Loucy (cell line): Measurements from ENCODE around the gene WDHD1.

Experiments
- H2AFZ ChIP-seq: fragments of 200-600 bp; sonication (generic); 2 replicates; pipeline ENCODE4 v1.6.0; 2016; ENCODE audit warnings: antibody characterized with exemption, mild to moderate bottlenecking, low read length, moderate library complexity
- H3F3A ChIP-seq: fragments of 200-600 bp; 2 replicates; pipeline ENCODE4 v1.6.0; 2016; ENCODE audit warnings: antibody characterized with exemption, low read depth, mild to moderate bottlenecking
- H3K27me3 ChIP-seq: fragments of 200-600 bp; sonication (generic); 2 replicates; pipeline ENCODE4 v1.6.1; 2014; ENCODE audit warnings: low read length, mild to moderate bottlenecking; ENCODE audit not compliant: insufficient read depth, poor library complexity, severe bottlenecking
- H3K36me3 ChIP-seq: fragments of 200-600 bp; sonication (generic); 2 replicates; pipeline ENCODE4 v1.6.1; 2016; ENCODE audit warnings: low read length; ENCODE audit not compliant: insufficient read depth
- H3K4me1 ChIP-seq: fragments of 200-600 bp; sonication (generic); 2 replicates; pipeline ENCODE4 v1.5.1; 2014; ENCODE audit warnings: low read length, mild to moderate bottlenecking; ENCODE audit not compliant: insufficient read depth, poor library complexity, severe bottlenecking
- H3K4me2 ChIP-seq: fragments of 200-600 bp; sonication (generic); 2 replicates; pipeline ENCODE4 v1.6.0; 2014; ENCODE audit warnings: antibody characterized with exemption, low read length, low read depth, mild to moderate bottlenecking; ENCODE audit not compliant: poor library complexity, severe bottlenecking
- H3K4me3 ChIP-seq: fragments of 200-600 bp; sonication (generic); 2 replicates; pipeline ENCODE4 v1.5.1; 2014; ENCODE audit warnings: low read length, mild to moderate bottlenecking, mixed read lengths; ENCODE audit not compliant: poor library complexity, severe bottlenecking
- H3K79me2 ChIP-seq: fragments of 200-600 bp; sonication (generic); 2 replicates; pipeline ENCODE4 v1.6.1; 2014; ENCODE audit warnings: low read length; ENCODE audit not compliant: insufficient read depth
- H3K9ac ChIP-seq: fragments of 200-600 bp; sonication (generic); 2 replicates; pipeline ENCODE4 v1.6.0; 2014; ENCODE audit warnings: mild to moderate bottlenecking, low read depth, low read length, moderate library complexity; ENCODE audit not compliant: poor library complexity, severe bottlenecking
- H3K9me2 ChIP-seq: fragments of 200-600 bp; sonication (generic); replicated peaks from 2 replicates; pipeline ENCODE4 v1.6.1; 2016; ENCODE audit warnings: low read depth, low read length, mixed read lengths
- H3K9me3 ChIP-seq: fragments of 200-600 bp; sonication (generic); 2 replicates; pipeline ENCODE4 v1.6.1; 2014; ENCODE audit warnings: mild to moderate bottlenecking, antibody characterized with exemption, low read length, low read depth; ENCODE audit not compliant: insufficient read depth
- H4K20me1 ChIP-seq: fragments of 200-600 bp; sonication (generic); 2 replicates; pipeline ENCODE4 v1.6.0; 2014; ENCODE audit warnings: antibody characterized with exemption, low read length, mild to moderate bottlenecking; ENCODE audit not compliant: insufficient read depth, poor library complexity, severe bottlenecking
- CTCF ChIP-seq: fragments of 200-600 bp; sonication (generic); conservative IDR thresholded peaks from 2 replicates; pipeline ENCODE4 v1.5.1; 2014; ENCODE audit warnings: mild to moderate bottlenecking, antibody characterized with exemption, low read length
- EZH2phosphoT487 ChIP-seq: fragments of 200-600 bp; IDR thresholded peaks from 2 replicates; pipeline ENCODE4 v1.6.1; 2018; ENCODE audit warnings: antibody characterized with exemption, mild to moderate bottlenecking, moderate library complexity, borderline replicate concordance

WDHD1 gene

DNA sequence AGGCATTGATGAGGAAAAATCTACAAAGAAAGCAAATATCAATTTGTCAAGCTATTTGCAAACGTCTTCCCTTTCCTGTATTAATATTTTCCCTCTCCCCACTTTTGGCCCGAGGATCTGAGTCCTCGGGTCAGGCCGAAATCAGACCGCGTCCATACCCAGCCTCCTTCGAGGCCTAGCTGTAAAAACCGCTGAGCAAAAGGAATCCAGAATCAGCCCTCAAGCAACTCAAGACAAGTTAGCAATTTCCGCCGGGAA, 24.2 kb upstream of the WDHD1 start:
- Histone ChIP-seq H3F3A (peaks cover 4% of the 10 kb centered on the region; the same call in 1 of the 2 replicates), H4K20me1 (peaks cover 44% of the 10 kb centered on the region), H2AFZ (peak overlapping the region; percentile 100), H3K4me2 (peak overlapping the region; percentile 76), H3K4me3 (peak overlapping the region; percentile 95), H3K36me3 (no peaks in the 10 kb centered on the region), H3K79me2 (peaks cover 46% of the 10 kb centered on the region), H3K27me3 (peaks cover 9% of the 10 kb centered on the region), H3K9me3 (no peaks in the 10 kb centered on the region), H3K9me2 (no peaks in the 10 kb centered on the region), H3K4me1 (peaks cover 34% of the 10 kb centered on the region), H3K9ac (peak overlapping the region; percentile 97)
- TF ChIP-seq CTCF (no peak), EZH2phosphoT487 (no peak)

- Histone ChIP-seq H3K9me2 (no peaks in the 10 kb centered on the region), H3K9me3 (no peaks in the 10 kb centered on the region), H3K36me3 (peaks cover 7% of the 10 kb centered on the region; the same call in 1 of the 2 replicates), H3K27me3 (peaks cover 9% of the 10 kb centered on the region), H3K4me1 (peaks cover 22% of the 10 kb centered on the region), H3K4me3 (no peak overlapping the region), H3K79me2 (peaks cover 24% of the 10 kb centered on the region), H3K4me2 (no peak overlapping the region), H3K9ac (no peak overlapping the region), H2AFZ (no peak overlapping the region), H3F3A (peaks cover 4% of the 10 kb centered on the region; the same call in 1 of the 2 replicates), H4K20me1 (peaks cover 24% of the 10 kb centered on the region)
- TF ChIP-seq EZH2phosphoT487, result no peak
- no peak for TF ChIP-seq CTCF
Observed at GRCh38 chr14:55048900-55049436, 22.1 kb upstream of the WDHD1 start.

- Histone ChIP-seq H4K20me1 (peaks cover 9% of the 10 kb centered on the region), H3K4me2 (no peak overlapping the region), H3K4me3 (no peak overlapping the region), H3K79me2 (peaks cover 10% of the 10 kb centered on the region), H3K4me1 (peaks cover 8% of the 10 kb centered on the region), H3K9ac (no peak overlapping the region), H3F3A (peaks cover 4% of the 10 kb centered on the region; the same call in 1 of the 2 replicates), H2AFZ (no peak overlapping the region), H3K9me2 (no peaks in the 10 kb centered on the region), H3K9me3 (no peaks in the 10 kb centered on the region), H3K27me3 (peaks cover 9% of the 10 kb centered on the region), H3K36me3 (peaks cover 20% of the 10 kb centered on the region)
- TF ChIP-seq EZH2phosphoT487 (no peak), CTCF (no peak)
Observed at GRCh38 chr14:55047301-55048053, 20.6 kb upstream of the WDHD1 start.
